SJSA1 (cell line): Measurements from ENCODE around the gene KIFC3. TPM values are rescaled to one million over a fixed set of nuclear protein-coding genes. Genes with fewer than 3 reads are reported as not detected.
A peak's percentile ranks its signal among the peaks of the same experiment; 100 is the strongest.

Source experiments
- DNase-seq, 2 experiments: peaks; one replicate each; pipeline ENCODE4 v3.0.0-alpha.2; 2015 to 2020; ENCODE audit warnings: low spot score in 2 of 2, low read depth in 1 of 2
- H3K27ac ChIP-seq: fragments of 250-450 bp; sonication (Bioruptor Pico); 2 replicates; pipeline ENCODE4 v1.5.1; 2020; ENCODE audit warnings: mild to moderate bottlenecking, moderate library complexity
- H3K27me3 ChIP-seq: fragments of 250-450 bp; sonication (Bioruptor Pico); replicated peaks from 2 replicates; pipeline ENCODE4 v1.5.1; 2020; ENCODE audit warnings: mild to moderate bottlenecking, moderate library complexity
- H3K36me3 ChIP-seq: fragments of 250-450 bp; sonication (Bioruptor Pico); 2 replicates; pipeline ENCODE4 v1.5.1; 2020; ENCODE audit warnings: mild to moderate bottlenecking
- H3K4me1 ChIP-seq: fragments of 250-450 bp; sonication (Bioruptor Pico); replicated peaks from 2 replicates; pipeline ENCODE4 v1.6.1; 2021; ENCODE audit warnings: mild to moderate bottlenecking
- H3K4me3 ChIP-seq: fragments of 250-450 bp; sonication (Bioruptor Pico); 2 replicates; pipeline ENCODE4 v1.5.1; 2020; ENCODE audit warnings: mild to moderate bottlenecking
- H3K9me3 ChIP-seq: fragments of 250-450 bp; sonication (Bioruptor Pico); replicated peaks from 2 replicates; pipeline ENCODE4 v1.5.1; 2020; ENCODE audit warnings: mild to moderate bottlenecking
- total RNA-seq: library from RNA; depleted of rRNA; stranded (reverse); fragments of >200 nt; shearing (Covaris generic); gene quantifications from 2 replicates; pipeline ENCODE4 v1.2.3, GENCODE V29; 2014

The KIFC3 gene
- total RNA-seq, 1 experiment from 2014 or later = 132 TPM

- Histone ChIP-seq H3K27me3 (no peaks in the 10 kb centered on the region), H3K27ac (no peak overlapping the region), H3K4me3 (no peak overlapping the region), H3K4me1 (peaks cover 22% of the 10 kb centered on the region), H3K36me3 (peaks cover 93% of the 10 kb centered on the region), H3K9me3 (0 out of 2 replicates have a peak, but pooled peaks cover 2% of the 10 kb centered on the region)
- DNase-seq = no peak
Observed at GRCh38 chr16:57766714-57767348, 35.5 kb downstream of the KIFC3 start.

DNA sequence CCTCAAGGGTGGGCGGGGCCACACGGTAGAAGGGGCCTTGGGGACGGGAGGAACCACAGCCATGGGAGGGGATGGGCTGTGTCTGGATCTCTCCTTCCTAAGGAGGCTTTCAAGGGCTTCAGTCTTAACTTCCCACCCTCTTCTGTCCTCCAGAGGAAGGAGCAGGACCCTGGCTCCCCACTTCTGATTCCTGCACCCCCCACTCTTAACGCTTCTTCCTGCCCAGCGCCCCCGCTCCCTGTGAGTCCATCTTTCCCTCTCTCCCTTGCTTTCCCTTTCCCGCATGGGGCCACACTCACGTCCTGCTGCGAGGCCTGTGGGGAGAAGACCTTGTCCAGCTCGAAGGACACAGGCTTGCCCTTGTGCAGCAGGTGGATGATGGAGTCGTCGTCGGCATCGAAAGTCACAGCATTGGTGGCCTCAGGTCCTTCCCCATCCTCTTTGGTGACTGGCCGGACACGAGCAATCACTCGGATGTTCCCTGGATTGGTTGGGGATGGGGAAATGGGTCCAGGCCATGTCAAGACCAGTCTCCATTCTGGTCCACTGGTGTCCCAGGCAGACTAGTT, 37.0 kb downstream of the KIFC3 start:
- Histone ChIP-seq H3K4me3 (no peak overlapping the region), H3K27ac (no peak overlapping the region), H3K27me3 (no peaks in the 10 kb centered on the region), H3K4me1 (peaks cover 22% of the 10 kb centered on the region), H3K9me3 (0 out of 2 replicates have a peak, but pooled peaks cover 2% of the 10 kb centered on the region), H3K36me3 (peaks cover 93% of the 10 kb centered on the region)
- no peak for DNase-seq

- H3K9me3 ChIP-seq = 0 out of 2 replicates have a peak, but pooled peaks cover 2% of the 10 kb centered on the region
- peak; percentile 90 to 96 for DNase-seq
- peaks cover 22% of the 10 kb centered on the region for H3K4me1 ChIP-seq
- H3K36me3 ChIP-seq = peaks cover 93% of the 10 kb centered on the region
- H3K4me3 ChIP-seq = no peak overlapping the region
- peak overlapping the region; percentile 88 for H3K27ac ChIP-seq
- H3K27me3 ChIP-seq = no peaks in the 10 kb centered on the region
Observed at GRCh38 chr16:57764341-57765159, 37.7 kb downstream of the KIFC3 start.

DNA sequence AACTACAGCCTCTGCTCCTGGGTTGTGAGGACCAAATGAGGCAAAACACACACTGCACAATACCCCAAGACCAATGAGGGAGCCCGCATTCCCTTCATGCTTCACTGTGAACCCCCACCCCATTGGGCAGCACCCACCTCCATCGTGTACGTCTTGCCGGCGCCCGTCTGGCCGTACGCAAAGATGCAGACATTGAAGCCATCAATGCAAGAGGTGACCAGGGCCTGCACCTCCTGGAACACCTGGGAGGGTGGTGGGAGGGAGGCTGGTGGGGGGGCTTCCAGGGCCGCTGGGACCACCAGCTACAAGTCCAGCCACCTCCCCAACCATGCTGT, 38.3 kb downstream of the KIFC3 start:
- H3K36me3 ChIP-seq = peaks cover 93% of the 10 kb centered on the region
- no peak for DNase-seq
- H3K4me3 ChIP-seq = no peak overlapping the region
- H3K4me1 ChIP-seq = peaks cover 22% of the 10 kb centered on the region
- H3K27me3 ChIP-seq = no peaks in the 10 kb centered on the region
- H3K27ac ChIP-seq = peak overlapping the region; percentile 63
- H3K9me3 ChIP-seq = 0 out of 2 replicates have a peak, but pooled peaks cover 2% of the 10 kb centered on the region

DNA sequence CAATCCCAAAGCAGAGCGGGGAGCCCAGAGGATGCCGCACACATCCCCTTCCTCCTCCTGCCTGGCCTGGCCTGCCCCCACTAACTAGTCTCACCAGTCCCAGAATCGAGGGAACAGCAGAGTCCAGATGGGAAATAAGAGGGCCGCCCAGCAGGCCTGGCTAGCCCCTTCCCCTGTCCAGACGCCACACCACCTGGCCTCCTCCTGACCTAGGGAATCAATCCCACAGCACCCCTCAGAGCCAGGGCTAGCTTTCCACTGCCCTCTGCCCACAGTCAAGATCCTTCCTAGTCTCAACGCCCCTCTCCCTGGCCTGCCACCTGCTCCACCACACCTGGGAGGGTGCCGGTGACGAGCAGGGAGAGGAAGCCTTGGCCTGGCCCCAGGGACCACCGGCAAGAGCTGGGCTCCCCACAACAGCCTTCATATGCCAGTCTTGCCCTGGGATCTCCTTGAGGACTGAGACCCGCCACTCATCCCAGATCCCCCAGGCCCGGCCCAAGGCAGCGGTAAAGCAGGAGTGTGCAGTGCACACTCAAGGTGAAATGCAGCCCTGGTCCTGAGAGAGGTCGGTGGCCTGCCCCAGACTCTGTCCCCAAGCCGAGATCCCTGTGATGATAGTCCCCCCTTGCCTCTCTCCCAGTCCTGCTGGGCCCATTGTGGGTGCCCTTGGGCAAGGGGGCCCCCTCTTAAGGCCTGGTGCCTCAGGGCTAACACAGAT, 38.8 kb downstream of the KIFC3 start:
- peaks cover 22% of the 10 kb centered on the region for H3K4me1 ChIP-seq
- peak overlapping the region; percentile 63 for H3K27ac ChIP-seq
- no peaks in the 10 kb centered on the region for H3K27me3 ChIP-seq
- no peak for DNase-seq
- H3K36me3 ChIP-seq = peaks cover 93% of the 10 kb centered on the region
- no peak overlapping the region for H3K4me3 ChIP-seq
- 0 out of 2 replicates have a peak, but pooled peaks cover 2% of the 10 kb centered on the region for H3K9me3 ChIP-seq

DNA sequence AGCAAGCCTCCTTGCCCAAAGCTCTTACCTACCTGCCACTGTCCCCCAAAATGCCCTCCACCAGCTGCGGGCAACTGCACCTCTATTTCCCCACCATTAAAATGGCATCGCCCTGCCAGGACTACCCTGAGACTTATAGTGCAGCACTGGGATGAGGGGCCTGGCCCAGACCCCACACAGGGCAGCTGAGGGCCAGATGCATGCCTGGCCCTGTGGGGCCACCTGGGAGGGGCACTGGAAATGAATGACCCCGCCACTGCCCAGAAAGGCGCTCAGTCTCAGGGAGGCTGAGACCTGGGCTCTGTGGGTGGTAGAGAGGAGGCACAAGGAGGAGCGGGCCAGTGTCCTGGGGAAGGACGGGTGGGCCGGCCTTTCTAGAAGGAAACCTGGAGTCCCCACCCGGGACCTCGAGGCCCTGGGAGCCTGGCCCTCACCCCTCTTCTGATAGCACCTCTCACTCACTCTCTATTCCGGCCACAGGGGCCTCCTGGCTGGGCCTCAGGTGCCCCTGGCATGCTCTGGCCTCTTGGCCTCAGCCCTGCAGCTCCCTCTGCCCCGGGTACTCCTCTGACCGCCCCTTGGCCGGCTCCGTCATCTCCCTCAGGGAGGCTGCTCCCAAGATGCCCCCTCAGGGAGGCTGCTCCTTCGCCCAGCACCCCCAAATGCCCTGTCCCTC, 39.8 kb downstream of the KIFC3 start:
- peaks cover 25% of the 10 kb centered on the region for H3K4me1 ChIP-seq
- H3K9me3 ChIP-seq = 0 out of 2 replicates have a peak, but pooled peaks cover 2% of the 10 kb centered on the region
- peaks cover 95% of the 10 kb centered on the region for H3K36me3 ChIP-seq
- no peak overlapping the region for H3K27ac ChIP-seq
- no peak for DNase-seq
- no peak overlapping the region for H3K4me3 ChIP-seq
- H3K27me3 ChIP-seq = no peaks in the 10 kb centered on the region

- no peaks in the 10 kb centered on the region for H3K27me3 ChIP-seq
- peaks cover 31% of the 10 kb centered on the region for H3K4me1 ChIP-seq
- no peak overlapping the region for H3K4me3 ChIP-seq
- no peak for DNase-seq
- peaks cover 95% of the 10 kb centered on the region for H3K36me3 ChIP-seq
- 0 out of 2 replicates have a peak, but pooled peaks cover 2% of the 10 kb centered on the region for H3K9me3 ChIP-seq
- no peak overlapping the region for H3K27ac ChIP-seq
Observed at GRCh38 chr16:57761957-57762356, 40.3 kb downstream of the KIFC3 start.

- no peak overlapping the region for H3K4me3 ChIP-seq
- DNase-seq = no peak
- H3K27ac ChIP-seq = no peak overlapping the region
- H3K36me3 ChIP-seq = peaks cover 95% of the 10 kb centered on the region
- no peaks in the 10 kb centered on the region for H3K27me3 ChIP-seq
- H3K9me3 ChIP-seq = 0 out of 2 replicates have a peak, but pooled peaks cover 2% of the 10 kb centered on the region
- peaks cover 32% of the 10 kb centered on the region for H3K4me1 ChIP-seq
Observed at GRCh38 chr16:57761301-57761700, 41.0 kb downstream of the KIFC3 start.

GRCh38 chr16:57760357-57761160, 41.7 kb downstream of the KIFC3 start:
- H3K27ac ChIP-seq = no peak overlapping the region
- DNase-seq = no peak
- no peaks in the 10 kb centered on the region for H3K27me3 ChIP-seq
- no peak overlapping the region for H3K4me3 ChIP-seq
- H3K9me3 ChIP-seq = 0 out of 2 replicates have a peak, but pooled peaks cover 2% of the 10 kb centered on the region
- peaks cover 32% of the 10 kb centered on the region for H3K4me1 ChIP-seq
- peaks cover 95% of the 10 kb centered on the region for H3K36me3 ChIP-seq

DNA sequence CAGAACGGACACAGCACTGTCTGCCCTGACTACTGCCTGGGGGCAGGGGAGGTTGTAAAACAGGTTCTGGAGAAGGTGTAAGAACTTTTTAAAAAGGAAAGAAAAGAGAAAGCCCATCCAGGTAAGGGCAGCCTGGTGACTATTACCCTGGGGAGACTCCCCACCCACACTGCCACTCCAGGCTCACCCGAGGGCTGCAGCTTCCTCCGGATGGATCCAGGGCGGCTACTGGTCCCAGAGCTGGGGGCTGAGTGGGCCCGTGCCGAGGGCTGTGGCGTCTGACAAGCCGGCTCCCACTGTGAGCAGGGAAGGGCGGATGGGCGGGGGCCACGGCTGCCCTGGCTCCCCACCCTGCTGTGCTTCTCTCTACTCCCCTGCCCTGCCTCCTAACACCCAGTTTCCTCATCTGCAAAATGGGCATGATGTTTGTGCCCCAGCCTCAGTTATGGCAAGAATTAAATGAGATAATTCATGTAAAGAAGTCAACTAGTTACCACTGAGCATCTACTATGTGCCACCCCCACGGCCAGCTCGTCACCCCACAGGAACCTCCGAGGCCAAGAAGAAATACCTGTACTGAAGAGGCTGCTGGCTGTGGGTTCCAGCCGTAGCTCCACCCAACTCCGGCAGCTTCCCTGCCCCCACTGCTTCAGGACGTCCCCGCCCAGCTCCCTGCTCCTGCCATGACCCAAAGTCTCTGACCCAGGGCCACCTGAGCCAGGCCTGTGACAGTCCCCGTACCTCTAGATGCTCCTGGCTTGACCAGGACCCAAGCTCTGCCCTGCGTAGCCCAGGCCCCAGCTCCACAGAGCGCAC, 42.5 kb downstream of the KIFC3 start:
- Histone ChIP-seq H3K36me3 (peaks cover 94% of the 10 kb centered on the region), H3K9me3 (0 out of 2 replicates have a peak, but pooled peaks cover 2% of the 10 kb centered on the region), H3K4me3 (no peak overlapping the region), H3K27ac (no peak overlapping the region), H3K27me3 (no peaks in the 10 kb centered on the region), H3K4me1 (peaks cover 25% of the 10 kb centered on the region)
- DNase-seq = no peak

DNA sequence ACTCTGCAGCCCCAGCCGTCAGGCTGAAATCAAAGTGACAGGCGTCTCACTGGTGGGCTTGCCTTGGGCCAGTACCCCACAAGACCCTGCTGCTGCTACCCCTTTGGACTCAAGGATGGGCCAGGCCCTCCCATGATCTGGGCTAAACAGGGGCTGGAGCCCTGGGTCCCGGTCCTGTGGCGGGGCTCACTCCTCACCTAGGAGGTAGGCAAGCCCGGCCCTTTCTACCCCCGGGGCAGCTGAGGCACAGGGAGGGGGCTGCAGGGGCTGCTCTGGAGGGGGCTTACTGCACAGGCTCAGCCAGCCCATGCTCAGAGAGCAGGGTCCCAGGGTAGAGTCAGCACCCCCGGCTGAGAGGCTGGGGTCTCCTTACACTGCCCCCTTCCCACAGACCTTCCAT, 43.2 kb downstream of the KIFC3 start:
- peaks cover 19% of the 10 kb centered on the region for H3K4me1 ChIP-seq
- H3K36me3 ChIP-seq = peaks cover 91% of the 10 kb centered on the region
- no peaks in the 10 kb centered on the region for H3K27me3 ChIP-seq
- H3K9me3 ChIP-seq = 0 out of 2 replicates have a peak, but pooled peaks cover 2% of the 10 kb centered on the region
- no peak overlapping the region for H3K4me3 ChIP-seq
- H3K27ac ChIP-seq = no peak overlapping the region
- no peak for DNase-seq
